Measurements from ENCODE around the gene FEV. TPM values are rescaled to one million over a fixed set of nuclear protein-coding genes. Genes with fewer than 3 reads are reported as not detected.

The FEV gene
- total and polyA plus RNA-seq, 2 experiments from 2014 or later, result not detected

DNA sequence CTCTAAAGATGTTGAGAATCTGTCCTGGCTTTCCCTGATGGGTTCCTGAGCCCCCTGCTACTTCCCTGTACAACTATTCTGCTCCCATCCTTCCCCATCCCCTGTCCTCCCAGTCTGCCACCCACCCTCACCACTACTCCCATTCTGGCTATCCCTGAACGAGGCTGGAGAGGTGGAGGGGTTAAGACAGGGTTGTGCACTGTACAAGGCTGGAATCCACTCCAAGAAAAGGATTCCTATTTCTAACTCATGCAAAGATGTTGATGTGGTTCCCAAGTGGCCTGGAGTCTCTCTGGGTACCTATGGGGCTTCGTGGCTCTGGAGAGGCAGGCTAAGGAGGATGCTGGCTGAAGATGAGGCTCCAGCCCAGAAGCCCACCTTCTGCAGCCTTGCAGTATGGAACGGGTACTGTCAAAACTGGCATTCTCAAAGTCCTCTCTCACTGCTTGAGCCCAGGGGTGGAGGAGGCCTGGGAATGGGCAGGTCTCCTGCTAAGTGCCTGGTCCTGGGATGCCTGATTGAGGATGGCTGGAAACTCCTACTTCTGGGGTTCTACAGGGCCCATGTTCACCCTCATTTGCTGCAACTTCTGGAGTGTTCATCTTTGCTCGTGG lies 1.3 kb upstream of the FEV start:
- Histone ChIP-seq H3K4me3 (no peak overlapping the region), H3K9me3 (ENCODE audit: low read depth) (no peaks in the 10 kb centered on the region), H3K36me3 (no peaks in the 10 kb centered on the region), H3K4me1 (ENCODE audit: low read depth) (peaks cover 5% of the 10 kb centered on the region), H3K27ac (no peak overlapping the region), H3K27me3 (peaks cover 100% of the 10 kb centered on the region)
- TF ChIP-seq, protein P1, sequence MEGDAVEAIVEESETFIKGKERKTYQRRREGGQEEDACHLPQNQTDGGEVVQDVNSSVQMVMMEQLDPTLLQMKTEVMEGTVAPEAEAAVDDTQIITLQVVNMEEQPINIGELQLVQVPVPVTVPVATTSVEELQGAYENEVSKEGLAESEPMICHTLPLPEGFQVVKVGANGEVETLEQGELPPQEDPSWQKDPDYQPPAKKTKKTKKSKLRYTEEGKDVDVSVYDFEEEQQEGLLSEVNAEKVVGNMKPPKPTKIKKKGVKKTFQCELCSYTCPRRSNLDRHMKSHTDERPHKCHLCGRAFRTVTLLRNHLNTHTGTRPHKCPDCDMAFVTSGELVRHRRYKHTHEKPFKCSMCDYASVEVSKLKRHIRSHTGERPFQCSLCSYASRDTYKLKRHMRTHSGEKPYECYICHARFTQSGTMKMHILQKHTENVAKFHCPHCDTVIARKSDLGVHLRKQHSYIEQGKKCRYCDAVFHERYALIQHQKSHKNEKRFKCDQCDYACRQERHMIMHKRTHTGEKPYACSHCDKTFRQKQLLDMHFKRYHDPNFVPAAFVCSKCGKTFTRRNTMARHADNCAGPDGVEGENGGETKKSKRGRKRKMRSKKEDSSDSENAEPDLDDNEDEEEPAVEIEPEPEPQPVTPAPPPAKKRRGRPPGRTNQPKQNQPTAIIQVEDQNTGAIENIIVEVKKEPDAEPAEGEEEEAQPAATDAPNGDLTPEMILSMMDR (IDR thresholded peaks at IDR 0.05; ENCODE audit: low read depth, low read length), result no peak
- no peak for DNase-seq (ENCODE audit: low read depth in 1 of 2, low spot score in 1 of 2)

DNA sequence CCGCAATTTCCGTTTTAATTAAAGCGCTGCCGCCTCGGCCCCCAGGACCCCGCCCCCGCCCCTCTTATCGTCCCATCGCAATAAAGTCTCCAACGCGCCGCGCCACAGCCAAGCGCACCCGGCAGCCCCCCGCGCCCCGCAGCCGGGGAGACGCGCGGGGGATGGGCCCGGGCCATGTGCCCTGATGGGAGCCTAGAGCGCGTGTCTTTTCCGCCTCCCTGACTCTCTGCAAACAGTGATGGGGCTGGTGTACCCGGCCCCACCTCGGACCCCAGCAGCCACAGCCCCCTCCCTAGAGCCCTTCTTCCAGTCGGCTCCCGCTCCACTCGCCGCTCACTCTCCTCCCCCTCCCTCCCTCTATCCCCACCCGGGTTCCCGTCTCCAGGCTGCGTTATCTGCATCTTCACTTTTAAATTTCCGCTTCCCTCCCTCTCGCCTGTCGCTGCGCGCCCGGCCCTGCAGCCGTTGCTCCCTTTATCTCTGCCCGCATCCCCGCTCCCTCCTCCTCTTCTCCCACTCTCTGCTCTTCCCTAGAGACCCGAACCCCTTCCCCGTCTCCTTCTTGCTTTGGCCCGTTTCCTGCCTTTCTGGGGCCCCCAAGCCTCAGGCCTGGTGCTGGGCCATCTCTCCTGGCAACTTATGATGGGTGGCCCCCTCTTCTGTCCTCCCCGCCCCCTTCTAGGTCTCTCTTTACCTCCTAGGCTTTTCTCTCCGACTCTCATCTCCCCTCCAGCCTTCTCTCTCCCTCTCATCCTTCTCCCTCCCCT lies 524 bp upstream of the FEV start:
- TF ChIP-seq, protein P1 (IDR thresholded peaks at IDR 0.05; ENCODE audit: low read depth, low read length), result no peak
- H3K36me3 ChIP-seq, result no peaks in the 10 kb centered on the region

DNA sequence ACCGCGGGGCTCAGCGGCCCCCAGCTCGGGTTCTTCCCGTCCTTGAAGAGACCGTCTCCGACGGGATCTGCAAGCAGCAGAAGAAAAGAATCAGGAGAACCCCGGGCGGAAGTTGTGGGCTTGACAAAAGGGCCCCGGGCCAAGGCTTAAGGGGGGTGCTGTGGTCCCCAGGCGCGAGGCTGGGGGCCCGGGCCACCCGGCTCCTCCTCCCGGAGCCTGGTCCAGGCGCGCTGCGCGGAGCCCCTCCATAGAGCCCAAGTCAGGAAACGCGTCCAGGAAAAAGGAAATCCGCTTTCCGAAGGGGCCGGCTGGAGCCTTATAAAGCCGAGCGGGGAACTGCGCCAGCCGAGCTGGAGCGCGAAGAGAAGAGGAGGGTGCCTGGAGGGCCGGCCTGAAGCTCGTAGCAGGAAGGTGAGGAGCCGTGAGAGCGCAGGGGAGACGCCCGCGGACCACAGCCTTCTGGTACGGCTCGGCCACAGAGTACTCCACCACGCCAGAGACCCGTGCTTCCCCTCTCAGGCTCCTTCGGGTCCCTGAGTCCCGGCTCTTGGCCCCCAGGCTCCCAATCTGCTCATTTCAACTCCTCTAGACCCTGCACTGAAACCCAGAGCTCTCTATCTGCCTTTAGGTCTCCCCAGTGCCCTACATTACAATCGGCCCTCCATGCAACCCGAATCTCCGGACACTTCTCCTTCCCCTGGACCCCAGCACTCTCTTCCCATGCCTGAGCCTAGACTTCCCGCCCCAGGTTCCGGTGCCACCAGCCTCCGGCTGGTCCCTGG lies 554 bp downstream of the FEV start:
- Histone ChIP-seq H3K36me3 (no peaks in the 10 kb centered on the region), H3K27ac (no peak overlapping the region), H3K4me1 (ENCODE audit: low read depth) (peaks cover 5% of the 10 kb centered on the region), H3K4me3 (peak overlapping the region; percentile 6), H3K27me3 (peaks cover 100% of the 10 kb centered on the region), H3K9me3 (ENCODE audit: low read depth) (no peaks in the 10 kb centered on the region)
- DNase-seq (ENCODE audit: low read depth in 1 of 2, low spot score in 1 of 2), result peak in 1 of 2 donors; percentile 66
- TF ChIP-seq, protein P1 (IDR thresholded peaks at IDR 0.05; ENCODE audit: low read depth, low read length), result no peak

More for the DNA sequence above, 524 bp upstream of the FEV start:
- peak overlapping the region; percentile 6 for H3K4me3 ChIP-seq
- H3K4me1 ChIP-seq (ENCODE audit: low read depth), result peaks cover 5% of the 10 kb centered on the region
- H3K9me3 ChIP-seq (ENCODE audit: low read depth), result no peaks in the 10 kb centered on the region
- H3K27me3 ChIP-seq, result peaks cover 100% of the 10 kb centered on the region
- DNase-seq (ENCODE audit: low read depth in 1 of 2, low spot score in 1 of 2), result no peak
- no peak overlapping the region for H3K27ac ChIP-seq

DNA sequence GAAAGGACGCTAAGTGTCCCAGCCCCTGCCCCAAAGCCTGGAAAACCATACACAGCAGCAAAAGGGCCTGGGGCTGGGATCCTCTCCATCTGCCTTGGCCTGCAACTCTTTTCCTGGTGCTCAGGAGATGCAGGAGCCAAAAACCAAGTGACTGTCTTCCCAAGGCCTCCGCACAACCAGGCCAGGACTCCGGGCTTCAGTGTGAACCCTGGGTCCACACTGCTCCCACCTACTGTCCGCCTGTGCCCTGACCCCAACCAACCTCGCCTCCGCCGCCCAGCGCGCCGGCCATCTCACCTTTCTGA lies 1.1 kb downstream of the FEV start:
- H3K36me3 ChIP-seq, result no peaks in the 10 kb centered on the region
- H3K27me3 ChIP-seq, result peaks cover 100% of the 10 kb centered on the region
- no peak for DNase-seq (ENCODE audit: low read depth in 1 of 2, low spot score in 1 of 2)
- no peak overlapping the region for H3K27ac ChIP-seq
- TF ChIP-seq, protein P1 (IDR thresholded peaks at IDR 0.05; ENCODE audit: low read depth, low read length), result no peak
- no peaks in the 10 kb centered on the region for H3K9me3 ChIP-seq (ENCODE audit: low read depth)
- H3K4me3 ChIP-seq, result no peak overlapping the region
- H3K4me1 ChIP-seq (ENCODE audit: low read depth), result peaks cover 5% of the 10 kb centered on the region

DNA sequence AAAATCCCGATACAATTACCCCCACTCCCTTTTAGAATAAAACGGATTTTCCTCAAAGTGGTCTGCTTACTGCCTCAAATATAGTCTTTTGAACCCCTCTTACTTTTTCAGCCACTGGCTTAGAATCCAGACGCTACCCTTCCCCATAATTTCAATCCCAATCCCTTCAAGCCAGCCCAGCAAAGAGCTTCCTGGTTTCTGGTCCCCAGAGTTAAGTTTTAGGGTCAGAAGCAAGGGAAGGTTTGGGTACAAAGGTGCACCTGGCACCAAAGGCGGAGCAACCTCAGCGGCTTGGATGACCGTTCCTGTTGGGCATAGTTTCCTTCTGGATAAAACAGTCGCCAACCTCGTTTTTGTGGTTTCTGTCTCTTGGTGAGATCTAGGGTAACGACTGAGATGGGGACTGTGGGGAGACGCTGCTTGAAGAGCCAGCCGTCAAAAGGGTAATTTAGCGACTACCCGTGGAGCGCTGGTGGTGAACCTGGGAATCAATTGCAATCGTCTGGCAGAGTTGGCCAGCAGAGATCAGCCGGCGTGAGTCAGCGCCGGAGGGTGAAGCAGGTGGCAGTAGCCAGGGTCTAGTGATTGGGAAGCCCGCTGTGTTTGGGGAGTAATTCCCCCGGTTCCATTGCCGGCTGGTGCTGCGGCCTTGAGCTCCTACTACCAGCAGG lies 1.6 kb downstream of the FEV start:
- Histone ChIP-seq H3K27ac (no peak overlapping the region), H3K36me3 (no peaks in the 10 kb centered on the region), H3K4me3 (no peak overlapping the region), H3K27me3 (peaks cover 100% of the 10 kb centered on the region), H3K4me1 (ENCODE audit: low read depth) (peaks cover 5% of the 10 kb centered on the region), H3K9me3 (ENCODE audit: low read depth) (no peaks in the 10 kb centered on the region)
- DNase-seq (ENCODE audit: low read depth in 1 of 2, low spot score in 1 of 2), result no peak
- TF ChIP-seq, protein P1 (IDR thresholded peaks at IDR 0.05; ENCODE audit: low read depth, low read length), result no peak

Measured in cardiac muscle cell (in vitro differentiated cells and primary cell).